GM23338 (cell line): Measurements from ENCODE around the gene GOLM1. TPM values are rescaled to one million over a fixed set of nuclear protein-coding genes. Genes with fewer than 3 reads are reported as not detected.

Experiments
- ATAC-seq: fragments of 200-7000 bp; cut with Tn5 transposase; 3 replicates; pipeline ENCODE4 v1.9.1; 2020
- DNase-seq: peaks from one replicate; pipeline ENCODE4 v3.0.0-alpha.2; 2015; ENCODE audit warnings: low spot score
- H2AFZ ChIP-seq: fragments of 200-600 bp; sonication (generic); 2 replicates; pipeline ENCODE4 v1.8.0; 2016; ENCODE audit warnings: antibody characterized with exemption, mild to moderate bottlenecking, moderate library complexity
- H3F3A ChIP-seq: fragments of 200-600 bp; sonication (generic); replicated peaks from 2 replicates; pipeline ENCODE4 v1.8.0; 2017; ENCODE audit warnings: antibody characterized with exemption, mixed run types, low read depth
- H3K27ac ChIP-seq: fragments of 200-600 bp; sonication (generic); 2 replicates; pipeline ENCODE4 v1.6.1; 2016; ENCODE audit warnings: low read depth
- H3K27me3 ChIP-seq: fragments of 200-600 bp; sonication (generic); 2 replicates; pipeline ENCODE4 v1.8.0; 2016; ENCODE audit warnings: mild to moderate bottlenecking, mixed run types, moderate library complexity; ENCODE audit not compliant: insufficient read depth
- H3K36me3 ChIP-seq: fragments of 200-600 bp; sonication (generic); 2 replicates; pipeline ENCODE4 v1.8.0; 2016; ENCODE audit warnings: mild to moderate bottlenecking; ENCODE audit not compliant: insufficient read depth
- H3K4me1 ChIP-seq: fragments of 200-600 bp; sonication (generic); 2 replicates; pipeline ENCODE4 v1.8.0; 2016; ENCODE audit warnings: mild to moderate bottlenecking, moderate library complexity; ENCODE audit not compliant: insufficient read depth
- H3K4me2 ChIP-seq: fragments of 200-600 bp; sonication (generic); 2 replicates; pipeline ENCODE4 v1.7.1; 2017; ENCODE audit warnings: mixed run types
- H3K4me3 ChIP-seq: fragments of 200-600 bp; sonication (generic); 2 replicates; pipeline ENCODE4 v1.6.1; 2016; ENCODE audit warnings: mixed run types
- H3K79me2 ChIP-seq: fragments of 200-600 bp; sonication (generic); replicated peaks from 2 replicates; pipeline ENCODE4 v1.8.0; 2017; ENCODE audit warnings: mild to moderate bottlenecking; ENCODE audit not compliant: insufficient read depth
- H3K9me2 ChIP-seq: fragments of 200-600 bp; sonication (generic); 2 replicates; pipeline ENCODE4 v1.8.0; 2017; ENCODE audit not compliant: insufficient read depth
- H4K20me1 ChIP-seq: fragments of 200-600 bp; sonication (generic); replicated peaks from 2 replicates; pipeline ENCODE4 v1.8.0; 2017; ENCODE audit warnings: mild to moderate bottlenecking; ENCODE audit not compliant: insufficient read depth
- H3K27ac Mint-ChIP-seq: 2 replicates; pipeline ENCODE4 v1.8.0; 2020; ENCODE audit warnings: inconsistent platforms, mild to moderate bottlenecking, moderate library complexity, mixed read lengths
- H3K27me3 Mint-ChIP-seq: 3 replicates; pipeline ENCODE4 v1.8.0; 2022; ENCODE audit warnings: low read depth, mild to moderate bottlenecking, moderate library complexity, mixed read lengths, inconsistent platforms; ENCODE audit not compliant: insufficient read depth, poor library complexity
- H3K36me3 Mint-ChIP-seq: 3 replicates; pipeline ENCODE4 v1.8.0; 2021; ENCODE audit warnings: low read depth, mild to moderate bottlenecking, inconsistent platforms, moderate library complexity, mixed read lengths
- H3K4me1 Mint-ChIP-seq: 3 replicates; pipeline ENCODE4 v1.8.0; 2020; ENCODE audit warnings: mild to moderate bottlenecking, inconsistent platforms, mixed read lengths
- H3K4me3 Mint-ChIP-seq: 3 replicates; pipeline ENCODE4 v1.8.0; 2021; ENCODE audit warnings: moderate library complexity, mild to moderate bottlenecking, inconsistent platforms, mixed read lengths
- H3K9me3 Mint-ChIP-seq: 3 replicates; pipeline ENCODE4 v1.8.0; 2020; ENCODE audit warnings: moderate library complexity, mild to moderate bottlenecking, inconsistent platforms, mixed read lengths
- CREB1 ChIP-seq: fragments of 250-450 bp; sonication (Bioruptor Pico); IDR thresholded peaks from 2 replicates; pipeline ENCODE4 v1.5.0; 2020; ENCODE audit warnings: low read depth, mild to moderate bottlenecking, moderate library complexity
- CTCF ChIP-seq, 2 experiments: fragments of 200-600 bp in 1 of 2; sonication (generic) in 1 of 2; conservative IDR thresholded peaks; 2 replicates each; pipeline versions ENCODE4 v1.5.1 to v1.6.1; 2016 to 2017; ENCODE audit warnings: antibody characterized with exemption in 2 of 2, low read depth in 2 of 2, mild to moderate bottlenecking in 2 of 2, moderate library complexity in 1 of 2
- ETS1 ChIP-seq: IDR thresholded peaks from 2 replicates; pipeline ENCODE4 v1.6.1; 2016; ENCODE audit warnings: antibody characterized with exemption
- EZH2 ChIP-seq: fragments of 200-600 bp; sonication (generic); IDR thresholded peaks from one replicate; pipeline ENCODE4 v1.8.0; 2017; ENCODE audit warnings: antibody characterized with exemption, mild to moderate bottlenecking, low read depth; ENCODE audit not compliant: unreplicated experiment
- EZH2phosphoT487 ChIP-seq: fragments of 200-600 bp; sonication (generic); IDR thresholded peaks from one replicate; pipeline ENCODE4 v1.8.1; 2018; ENCODE audit warnings: antibody characterized with exemption; ENCODE audit not compliant: unreplicated experiment
- JUNB ChIP-seq: IDR thresholded peaks from one replicate; pipeline ENCODE4 v1.6.1; 2016; ENCODE audit warnings: antibody characterized with exemption; ENCODE audit not compliant: unreplicated experiment
- NANOG ChIP-seq: IDR thresholded peaks from 2 replicates; pipeline ENCODE4 v1.6.1; 2016; ENCODE audit warnings: antibody characterized with exemption, borderline replicate concordance
- POLR2AphosphoS5 ChIP-seq: IDR thresholded peaks from 2 replicates; pipeline ENCODE4 v1.6.1; 2016; ENCODE audit warnings: antibody characterized with exemption, low read depth
- REST ChIP-seq: IDR thresholded peaks from one replicate; pipeline ENCODE4 v1.6.1; 2018; ENCODE audit warnings: antibody characterized with exemption; ENCODE audit not compliant: unreplicated experiment
- STAT1 ChIP-seq: IDR thresholded peaks from one replicate; pipeline ENCODE4 v1.6.1; 2016; ENCODE audit warnings: antibody characterized with exemption; ENCODE audit not compliant: unreplicated experiment
- ZNF114 ChIP-seq: fragments of 250-450 bp; sonication (Bioruptor Pico); IDR thresholded peaks from 2 replicates; pipeline ENCODE4 v1.5.0; 2020; ENCODE audit warnings: mild to moderate bottlenecking, moderate library complexity
- ZNF331 ChIP-seq: fragments of 250-450 bp; sonication (Bioruptor Pico); IDR thresholded peaks from 2 replicates; pipeline ENCODE4 v1.5.0; 2020; ENCODE audit warnings: low read depth, mild to moderate bottlenecking, moderate library complexity
- ZNF462 ChIP-seq: fragments of 250-450 bp; sonication (Bioruptor Pico); IDR thresholded peaks from 2 replicates; pipeline ENCODE4 v1.5.0; 2020; ENCODE audit warnings: mild to moderate bottlenecking, moderate library complexity
- polyA plus RNA-seq: library from polyadenylated mRNA; unstranded; fragments of >200 nt; fragmentation: Nextera tagmentation; extraction: Ambion mirVana; gene quantifications from 2 replicates; pipeline ENCODE4 v1.2.1, GENCODE V29; 2016
- total RNA-seq: library from RNA; depleted of rRNA; stranded (reverse); fragments of >200 nt; shearing (Covaris generic); gene quantifications from 2 replicates; pipeline ENCODE4 v1.2.3, GENCODE V29; 2014

The GOLM1 gene
- total and polyA plus RNA-seq, 2 experiments from 2014 or later: 58.3 to 92.4 TPM

- Histone ChIP-seq H3K4me3 (no peak overlapping the region), H3K27ac (no peak overlapping the region), H3K79me2 (peaks cover 14% of the 10 kb centered on the region), H3K4me2 (no peak overlapping the region), H3K4me1 (peaks cover 2% of the 10 kb centered on the region; the same call in 1 of the 2 replicates), H2AFZ (no peak overlapping the region), H3F3A (no peaks in the 10 kb centered on the region), H3K36me3 (no peaks in the 10 kb centered on the region), H3K27me3 (no peaks in the 10 kb centered on the region), H3K9me2 (no peaks in the 10 kb centered on the region), H4K20me1 (peaks cover 3% of the 10 kb centered on the region; the same call in 1 of the 2 replicates)
- DNase-seq (no peak), ATAC-seq (0 out of 3 replicates have a peak, but pooled peaks have one; percentile 27)
- H3K4me1 Mint-ChIP-seq: no peaks in the 10 kb centered on the region; the same call in 2 of the 3 replicates
- TF ChIP-seq ZNF331 (CRISPR knock-in tag) (no peak), CTCF (conservative IDR thresholded peaks at IDR 0.05; ENCODE audit: low read depth in 2 of 2) (no peak), EZH2phosphoT487 (no peak), EZH2 (no peak), ZNF462 (CRISPR knock-in tag) (no peak), POLR2AphosphoS5 (no peak), JUNB (no peak), CREB1 (CRISPR knock-in tag) (no peak), STAT1 (no peak), ZNF114 (no peak), REST (no peak), ETS1 (no peak), NANOG (no peak)
- H3K27ac Mint-ChIP-seq: no peak overlapping the region
- no peak overlapping the region for H3K4me3 Mint-ChIP-seq
- peaks cover 17% of the 10 kb centered on the region; the same call in 2 of the 3 replicates for H3K36me3 Mint-ChIP-seq
- H3K9me3 Mint-ChIP-seq: no peaks in the 10 kb centered on the region; the same call in 2 of the 3 replicates
- H3K27me3 Mint-ChIP-seq: no peaks in the 10 kb centered on the region
Measured at GRCh38 chr9:86057491-86057890, 41.9 kb downstream of the GOLM1 start.
